Pulmonary artery endothelial cell (primary cell): ENCODE measurements around the gene FGF19. TPM values are rescaled to one million over a fixed set of nuclear protein-coding genes. Genes with fewer than 3 reads are reported as not detected.
A peak's percentile ranks its signal among the peaks of the same experiment; 100 is the strongest.
"Not testable (repeated sequence)": the region's sequence is repeated elsewhere in the genome, so short reads cannot be mapped to it uniquely, and the experiment has no call there.

Experiments
- DNase-seq: peaks from one replicate; pipeline ENCODE4 v3.0.0-alpha.2; 2011; ENCODE audit warnings: low read depth, low spot score
- total RNA-seq: library from RNA; depleted of rRNA; stranded (reverse); fragments of >200 nt; gene quantifications from 2 replicates; pipeline ENCODE4 v1.2.3, GENCODE V29; 2014

Gene FGF19
- total RNA-seq, 1 donor from 2014 or later: not detected

DNA sequence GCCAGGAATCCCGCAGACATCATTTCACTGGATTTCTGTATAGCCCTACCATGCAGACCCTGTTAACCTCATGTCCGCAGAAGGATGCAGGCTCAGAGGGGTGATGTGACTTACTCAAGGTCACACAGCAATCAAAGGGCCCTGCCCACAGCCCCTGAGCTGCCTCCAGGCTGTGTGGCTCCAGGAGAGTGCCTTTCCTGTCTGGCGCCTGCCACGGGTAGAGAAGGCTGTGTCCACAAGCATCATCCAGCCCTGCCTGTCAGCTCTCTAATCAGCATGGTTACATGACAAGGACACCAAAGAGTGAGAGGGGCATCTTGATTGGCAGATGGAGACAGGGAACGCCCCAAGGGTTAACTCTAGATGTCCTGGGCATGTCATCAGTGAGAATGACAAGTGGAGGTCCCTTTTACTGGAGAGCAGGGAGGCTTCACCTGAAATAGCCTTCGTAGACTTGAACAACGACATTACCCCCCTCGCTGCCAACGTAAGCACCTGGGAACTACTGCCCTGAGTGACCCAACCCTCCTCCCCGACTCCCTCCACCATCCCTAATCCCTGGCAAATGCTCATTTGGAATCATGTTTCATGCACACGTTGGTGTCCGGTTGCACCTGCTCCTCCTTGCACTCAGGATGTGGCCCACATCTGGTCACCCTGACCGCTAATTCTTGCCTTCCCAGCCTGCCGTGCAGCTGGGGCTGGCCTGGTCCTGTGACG, 6.9 kb downstream of the FGF19 start:
- DNase-seq: no peak

DNA sequence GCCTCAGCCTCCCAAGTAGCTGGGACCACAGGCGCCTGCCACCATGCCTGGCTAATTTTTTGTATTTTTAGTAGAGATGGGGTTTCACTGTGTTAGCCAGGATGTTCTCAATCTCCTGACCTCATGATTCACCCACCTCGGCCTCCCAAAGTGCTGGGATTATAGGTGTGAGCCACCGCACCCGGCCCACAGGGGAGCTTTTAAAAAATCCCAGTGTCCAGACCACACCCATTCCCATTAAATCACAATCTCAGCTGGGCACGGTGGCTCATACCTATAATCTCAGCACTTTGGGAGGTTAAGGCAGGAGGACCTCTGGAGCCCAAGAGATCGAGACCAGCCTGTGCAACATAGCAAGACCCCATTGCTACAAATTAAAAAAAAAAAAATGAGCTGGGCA, 7.8 kb downstream of the FGF19 start:
- not testable (repeated sequence) for DNase-seq

DNA sequence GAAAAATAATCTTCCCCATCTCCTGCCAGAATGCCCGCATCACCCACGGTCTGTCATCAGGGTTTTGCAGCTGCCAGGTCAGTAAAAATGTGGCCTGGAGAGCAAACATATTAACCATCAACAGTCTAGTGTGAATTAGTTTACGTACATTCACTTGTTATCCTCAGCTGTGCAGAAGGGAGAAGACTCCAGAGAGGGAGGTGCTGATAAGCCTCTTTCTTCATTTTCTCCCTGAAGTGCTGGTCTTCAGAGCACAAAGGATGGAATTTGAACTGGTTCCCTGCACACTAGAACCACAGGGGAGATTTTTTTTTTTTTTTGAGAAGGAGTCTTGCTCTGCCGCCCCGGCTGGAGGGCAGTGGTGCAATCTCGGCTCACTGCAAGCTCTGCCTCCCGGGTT, 8.2 kb downstream of the FGF19 start:
- no peak for DNase-seq

DNA sequence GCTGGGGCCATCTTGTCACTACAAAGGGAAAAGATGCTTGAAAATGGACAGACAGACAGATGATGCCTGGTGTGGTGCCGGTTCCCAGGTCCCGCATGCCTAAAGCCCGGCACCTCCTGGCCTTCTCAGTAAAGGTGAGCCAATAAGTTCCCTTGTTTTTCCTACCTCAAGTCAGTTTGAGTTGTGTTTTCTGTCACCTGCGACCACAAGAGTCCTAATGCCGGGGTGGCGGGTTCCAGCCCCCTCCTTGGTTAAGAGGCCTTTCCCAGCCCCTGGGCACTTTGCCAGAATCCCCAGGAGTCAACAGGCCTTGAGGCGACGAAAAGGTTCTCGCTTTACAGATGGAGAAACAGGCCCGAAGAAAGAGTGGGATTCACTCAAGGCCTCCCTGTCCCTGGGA, 9.0 kb downstream of the FGF19 start:
- no peak for DNase-seq

DNA sequence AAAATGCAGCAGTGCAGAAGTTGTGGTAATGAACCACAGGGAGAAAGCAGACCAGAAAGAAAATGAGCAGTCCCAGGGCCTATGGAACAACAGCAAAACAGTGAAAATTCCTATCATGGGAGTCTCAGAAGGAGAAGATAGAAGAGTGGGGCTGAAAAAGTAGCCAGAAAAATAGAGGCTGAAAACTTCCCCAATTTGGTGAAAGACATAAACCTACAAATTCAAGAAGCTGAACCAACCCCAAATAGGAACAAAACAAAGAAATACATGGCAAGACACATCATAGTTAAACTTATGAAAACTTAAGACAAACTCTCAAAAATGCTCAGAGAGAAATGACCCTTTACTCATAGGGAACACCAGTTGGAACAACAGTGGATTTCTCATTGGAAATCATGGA, 11.4 kb downstream of the FGF19 start:
- DNase-seq: no peak

DNA sequence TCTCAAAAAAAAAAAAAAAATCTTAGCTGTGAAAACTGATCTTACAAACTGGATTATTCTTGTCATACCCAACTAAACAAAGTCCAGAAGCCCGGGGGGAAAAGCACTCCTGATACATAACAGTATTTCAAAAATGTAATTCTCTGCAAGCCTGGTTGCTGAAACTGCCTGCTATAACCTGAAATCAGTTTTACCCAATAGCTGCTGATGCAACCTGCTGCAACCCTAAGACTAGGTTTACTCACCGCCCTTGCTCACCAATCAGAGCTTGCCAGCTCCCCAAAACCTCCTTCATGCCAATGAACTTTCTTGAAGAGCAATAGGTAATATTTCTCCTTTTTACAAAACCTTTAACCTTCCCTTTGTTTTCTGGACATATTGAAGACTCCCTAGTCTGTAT, 12.4 kb downstream of the FGF19 start:
- no peak for DNase-seq

DNA sequence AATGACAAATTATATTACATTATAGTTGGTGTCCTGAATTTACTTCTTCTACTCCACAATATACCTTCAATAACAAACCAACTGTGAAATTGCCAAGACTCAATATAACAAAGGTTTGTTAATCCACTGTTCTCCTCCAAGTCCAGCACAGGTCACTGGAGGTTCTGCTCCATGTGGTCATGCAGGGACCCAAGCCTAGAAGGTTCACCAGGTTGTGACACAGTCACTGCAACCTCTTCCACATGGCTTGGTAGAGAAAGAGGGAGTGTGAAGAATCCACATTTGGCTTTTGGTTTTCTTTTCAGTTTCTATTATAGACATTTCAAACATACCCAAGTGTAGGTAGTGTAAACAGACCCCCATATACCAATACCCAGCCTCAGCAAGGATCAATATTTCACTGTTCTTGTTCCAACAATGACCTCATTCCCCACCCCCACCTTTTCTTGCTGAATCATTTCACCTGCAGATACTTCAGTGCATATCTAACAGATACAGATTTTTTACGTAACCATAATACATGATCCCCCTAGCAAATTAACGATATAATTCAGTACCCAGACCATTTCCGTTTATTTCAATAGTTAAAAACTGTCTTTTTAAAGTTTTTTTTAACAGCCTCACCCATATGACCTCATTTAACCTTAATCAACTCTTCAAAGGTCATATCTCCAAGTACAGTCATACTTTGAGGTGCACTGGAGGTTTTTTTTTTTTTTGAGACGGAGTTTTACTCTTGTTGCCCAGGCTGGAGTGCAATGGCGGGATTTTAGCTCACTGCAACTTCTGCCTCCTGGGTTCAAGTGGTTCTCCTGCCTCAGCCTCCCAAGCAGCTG, 14.1 kb downstream of the FGF19 start:
- DNase-seq: no peak

DNA sequence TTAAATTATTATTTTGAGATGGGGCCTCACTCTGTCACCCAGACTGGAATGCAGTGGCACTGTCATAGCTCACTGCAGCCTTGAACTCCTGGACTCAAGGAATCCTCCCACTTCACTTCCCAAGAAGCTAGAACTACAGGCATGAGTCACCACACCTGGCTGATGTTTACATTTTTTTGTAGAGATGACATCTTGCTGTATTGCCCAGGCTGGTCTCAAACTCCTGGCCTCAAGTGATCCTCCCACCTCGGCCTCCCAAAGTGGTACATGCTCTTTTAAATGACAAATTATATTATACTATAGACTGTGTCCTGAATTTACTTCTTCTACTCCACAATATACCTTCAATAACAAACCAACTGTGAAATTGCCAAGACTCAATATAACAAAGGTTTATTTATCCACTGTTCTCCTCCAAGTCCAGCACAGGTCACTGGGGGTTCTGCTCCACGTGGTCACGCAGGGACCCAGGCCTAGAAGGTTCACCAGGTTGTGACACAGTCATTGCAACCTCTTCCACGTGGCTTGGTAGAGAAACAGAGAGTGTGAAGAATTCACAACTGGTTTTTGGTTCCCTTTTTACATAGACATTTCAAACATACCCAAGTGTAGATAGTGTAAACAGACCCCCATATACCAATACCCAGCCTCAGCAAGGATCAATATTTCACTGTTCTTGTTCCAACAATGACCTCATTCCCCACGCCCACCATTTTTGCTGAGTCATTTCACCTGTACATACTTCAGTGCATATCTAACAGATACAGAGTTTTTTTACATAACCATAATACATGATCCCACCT, 15.7 kb downstream of the FGF19 start:
- not testable (repeated sequence) for DNase-seq

DNA sequence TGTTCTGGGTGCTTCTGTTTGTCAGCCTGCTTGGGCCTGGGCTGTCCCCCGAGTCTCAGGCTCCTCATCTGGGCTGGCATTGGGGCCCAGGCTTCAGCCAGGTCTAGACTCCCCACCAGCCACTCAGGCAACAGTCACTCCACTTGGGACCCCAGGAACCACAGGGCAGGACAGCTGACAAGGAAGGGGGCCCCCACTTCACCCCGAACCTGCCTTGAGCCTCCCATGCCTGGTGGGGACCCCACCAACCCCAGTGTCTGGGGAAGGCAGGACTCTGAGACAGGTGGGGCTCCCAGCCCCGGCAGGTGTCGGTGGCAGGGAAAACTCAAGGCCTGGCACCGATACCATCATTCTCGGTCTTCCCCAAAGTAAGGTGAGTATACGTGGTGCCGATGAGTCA, 17.0 kb downstream of the FGF19 start:
- no peak for DNase-seq

DNA sequence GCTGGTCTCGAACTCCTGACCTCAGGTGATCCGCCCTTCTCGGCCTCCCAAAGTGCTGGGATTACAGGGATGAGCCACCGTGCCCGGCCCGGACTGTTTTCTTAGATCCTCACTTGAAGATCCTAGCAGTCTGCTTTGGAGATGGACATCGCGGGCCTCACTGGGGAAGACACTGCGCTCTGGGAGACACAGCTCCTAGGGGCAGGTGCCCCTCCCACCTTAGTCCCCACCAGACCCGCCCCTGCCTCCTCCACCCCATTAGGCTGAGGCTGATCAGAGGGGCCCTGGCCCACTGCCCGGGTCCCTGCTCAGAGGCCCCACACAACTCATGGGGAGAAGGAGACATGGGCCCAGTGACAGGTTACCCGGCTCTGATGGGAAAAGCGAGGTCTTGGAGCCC, 17.4 kb downstream of the FGF19 start:
- DNase-seq: no peak

DNA sequence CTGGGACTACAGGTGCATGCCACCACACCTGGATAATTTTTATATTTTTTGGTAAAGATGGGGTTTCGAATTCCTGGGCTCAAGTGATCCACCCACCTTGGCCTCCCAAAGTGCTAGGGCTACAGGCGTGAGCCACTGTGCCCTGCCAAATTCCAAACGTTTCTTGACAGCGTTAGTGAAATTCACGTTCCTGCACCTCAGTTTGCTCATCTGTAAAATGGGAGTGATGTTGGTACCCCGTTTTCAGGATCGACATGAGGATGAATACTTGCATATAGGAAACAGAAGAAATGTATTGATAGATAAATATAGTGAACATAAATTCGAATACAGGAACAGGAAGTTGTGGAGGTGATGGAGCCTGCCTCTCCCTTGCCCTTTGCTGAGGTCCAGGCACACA, 18.5 kb downstream of the FGF19 start:
- no peak for DNase-seq

DNA sequence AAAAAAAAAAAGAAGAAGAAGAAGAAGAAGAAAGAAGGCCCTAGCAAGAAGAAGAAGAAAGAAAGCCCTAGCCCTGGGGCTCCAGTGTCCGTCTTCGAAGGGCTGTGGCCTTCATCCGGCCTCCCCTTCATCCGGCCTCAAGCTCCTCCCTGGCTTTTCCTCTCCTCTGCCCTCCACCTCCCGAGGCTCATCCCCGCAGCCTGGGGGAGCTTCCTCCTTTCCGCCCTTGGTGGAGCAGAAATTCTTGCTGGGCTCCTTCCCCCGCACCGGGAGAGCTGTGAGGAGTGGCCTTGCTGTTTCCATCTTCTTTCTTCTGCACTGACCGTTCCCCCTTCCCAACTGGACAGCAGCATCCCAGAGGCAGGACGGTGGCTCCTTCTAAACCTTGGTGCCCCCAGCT, 19.2 kb downstream of the FGF19 start:
- no peak for DNase-seq

DNA sequence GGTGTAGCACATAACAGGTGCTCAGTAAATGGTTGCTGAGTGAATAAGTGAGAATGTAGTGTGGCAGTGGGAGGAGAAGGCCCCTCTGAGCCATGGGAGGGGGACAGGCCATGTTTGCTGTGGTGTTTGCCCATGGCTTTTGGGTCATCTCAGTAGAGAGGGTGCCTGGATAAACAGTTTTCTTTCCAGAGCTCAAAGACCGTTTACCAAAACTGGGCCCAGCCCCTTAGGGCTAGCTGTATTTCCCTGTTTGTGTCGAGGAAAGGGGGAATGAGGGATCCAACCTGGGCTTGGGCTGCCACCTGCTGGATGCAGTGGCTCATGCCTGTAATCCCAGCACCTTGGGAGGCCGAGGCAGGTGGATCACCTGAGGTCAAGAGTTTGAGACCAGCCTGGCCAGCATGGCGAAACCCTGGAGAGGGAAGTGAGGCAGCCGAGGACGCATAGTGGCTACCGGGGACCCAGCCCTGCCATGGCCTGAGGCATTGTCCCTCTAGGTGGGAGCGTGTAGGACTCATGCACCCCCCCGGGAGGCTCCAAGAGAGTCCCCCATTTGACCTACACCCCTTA, 20.0 kb downstream of the FGF19 start:
- no peak for DNase-seq

DNA sequence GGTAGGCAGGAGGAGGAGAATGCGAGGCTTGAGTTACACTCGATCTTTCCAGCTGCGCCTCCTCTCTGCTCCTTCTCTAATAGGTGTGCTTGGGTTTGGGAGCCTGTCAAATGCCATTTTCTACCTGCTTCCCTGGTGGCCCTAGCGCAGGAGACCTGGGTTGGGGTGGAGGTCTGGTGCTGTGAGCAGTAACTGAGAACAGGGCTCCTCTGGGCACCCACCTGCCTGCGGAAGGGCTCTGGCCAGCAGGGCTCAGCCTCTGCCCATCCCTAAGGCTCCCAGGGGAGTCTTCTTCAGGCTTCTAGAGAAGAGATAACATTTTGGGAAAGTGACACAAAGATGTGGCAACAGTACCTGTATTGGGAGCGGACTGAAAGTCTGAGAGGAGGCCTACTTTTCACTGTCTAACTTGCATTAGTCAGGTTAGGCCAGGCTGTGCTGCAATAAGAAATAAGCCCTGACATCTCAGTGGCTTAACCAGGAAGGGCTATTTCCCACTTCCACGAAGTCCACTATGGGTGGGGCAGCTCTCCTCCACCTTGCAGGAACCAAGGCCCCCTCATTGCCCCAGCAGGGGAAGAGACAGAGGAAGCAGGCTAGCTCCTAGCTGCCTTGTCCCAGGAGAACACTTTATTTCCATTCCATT, 21.0 kb downstream of the FGF19 start:
- no peak for DNase-seq

DNA sequence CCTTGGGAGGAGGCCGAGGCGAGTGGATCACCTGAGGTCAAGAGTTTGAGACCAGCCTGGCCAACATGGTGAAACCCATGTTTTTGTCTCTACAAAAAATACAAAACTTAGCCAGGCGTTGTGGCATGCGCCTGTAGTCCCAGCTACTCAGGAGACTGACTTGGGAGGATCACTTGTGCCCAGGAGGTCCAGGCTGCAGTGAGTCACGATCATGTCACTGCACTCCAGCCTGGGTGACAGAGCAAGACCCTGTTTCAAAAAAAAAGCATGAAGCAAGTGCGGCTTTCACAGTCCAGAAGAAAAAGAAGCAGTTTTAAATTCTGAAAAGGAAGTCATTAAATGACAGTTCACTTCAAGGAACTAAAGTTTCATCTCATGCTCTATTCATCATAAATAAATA, 21.6 kb downstream of the FGF19 start:
- no peak for DNase-seq

DNA sequence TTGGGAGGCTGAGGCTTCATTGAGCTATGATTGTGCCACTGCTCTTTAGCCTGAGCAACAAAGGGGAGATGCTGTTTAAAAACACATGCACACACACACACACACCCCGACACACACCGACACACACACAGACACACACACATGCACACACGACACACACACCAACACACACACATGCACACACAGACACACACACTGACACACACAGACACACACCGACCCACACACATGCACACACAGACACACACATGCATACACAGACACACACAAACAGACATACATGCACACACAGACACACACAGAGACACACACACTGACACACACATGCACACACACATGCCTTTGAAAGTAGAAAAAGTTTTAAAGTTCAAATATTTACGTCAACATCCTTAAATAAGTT, 23.1 kb downstream of the FGF19 start:
- DNase-seq: no peak

DNA sequence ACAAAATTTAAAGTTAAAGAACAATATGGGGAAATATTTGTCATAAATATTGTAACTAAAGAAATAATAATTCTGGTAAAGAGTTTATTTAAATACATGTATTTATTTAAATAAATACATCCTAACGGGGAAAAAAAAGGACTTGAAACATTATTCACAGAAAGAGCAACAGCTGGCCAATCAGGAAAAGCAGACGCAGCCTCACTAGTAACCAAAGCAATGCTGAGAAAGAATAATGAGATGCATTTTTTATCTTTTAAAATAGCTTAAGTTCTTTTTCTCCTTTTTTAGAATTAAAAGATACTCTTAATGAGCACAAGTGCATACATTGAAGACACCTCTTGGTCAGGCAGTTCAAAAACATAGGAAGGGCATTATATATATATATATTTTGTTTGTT, 26.1 kb downstream of the FGF19 start:
- no peak for DNase-seq

DNA sequence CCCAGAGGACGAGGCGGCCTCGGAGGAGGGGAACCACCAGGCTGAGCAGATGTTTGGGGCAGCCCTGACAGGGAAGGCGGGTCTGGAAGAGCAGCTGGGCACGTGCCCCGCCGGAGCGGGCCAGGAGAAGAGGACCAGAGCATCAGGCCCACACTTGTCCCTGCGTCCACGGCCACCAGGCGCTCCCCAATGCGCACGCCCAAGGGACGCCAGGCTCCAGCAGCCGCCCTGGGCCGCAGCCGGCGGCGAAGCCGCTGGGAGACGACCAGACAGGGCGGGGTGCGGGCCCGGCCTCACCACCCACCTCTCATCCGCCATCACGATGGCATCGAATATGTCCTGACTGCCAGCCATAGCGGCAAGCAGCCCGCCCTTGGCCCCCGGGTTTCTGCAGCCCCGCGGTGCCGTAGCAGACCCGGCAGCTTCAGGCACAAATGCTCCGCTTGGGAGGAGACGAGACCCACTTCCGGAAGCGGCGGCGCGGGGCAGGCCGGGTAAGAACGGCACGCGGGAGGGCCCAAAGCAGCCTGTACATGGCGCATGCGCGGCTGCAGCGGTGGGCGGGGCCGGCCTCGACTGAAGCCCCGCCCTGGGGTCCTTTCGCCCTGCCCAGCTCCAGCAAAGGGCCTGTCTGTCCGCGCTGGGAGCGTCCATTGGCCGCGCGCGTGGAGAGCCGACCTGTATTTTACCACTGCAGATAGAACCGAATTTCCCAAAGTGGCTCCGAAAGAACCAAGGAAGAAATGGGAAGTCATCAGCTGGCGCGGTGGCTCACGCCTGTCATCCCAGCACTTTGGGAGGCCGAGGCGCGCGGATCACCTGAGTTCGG, 28.7 kb downstream of the FGF19 start, which contains the start of gene LTO1:
TSS of gene LTO1 (minus strand) at position 468 of the 829 bp plus-strand sequence. CDS start at position 354, 114 bp downstream.
- peak; percentile 81 for DNase-seq

DNA sequence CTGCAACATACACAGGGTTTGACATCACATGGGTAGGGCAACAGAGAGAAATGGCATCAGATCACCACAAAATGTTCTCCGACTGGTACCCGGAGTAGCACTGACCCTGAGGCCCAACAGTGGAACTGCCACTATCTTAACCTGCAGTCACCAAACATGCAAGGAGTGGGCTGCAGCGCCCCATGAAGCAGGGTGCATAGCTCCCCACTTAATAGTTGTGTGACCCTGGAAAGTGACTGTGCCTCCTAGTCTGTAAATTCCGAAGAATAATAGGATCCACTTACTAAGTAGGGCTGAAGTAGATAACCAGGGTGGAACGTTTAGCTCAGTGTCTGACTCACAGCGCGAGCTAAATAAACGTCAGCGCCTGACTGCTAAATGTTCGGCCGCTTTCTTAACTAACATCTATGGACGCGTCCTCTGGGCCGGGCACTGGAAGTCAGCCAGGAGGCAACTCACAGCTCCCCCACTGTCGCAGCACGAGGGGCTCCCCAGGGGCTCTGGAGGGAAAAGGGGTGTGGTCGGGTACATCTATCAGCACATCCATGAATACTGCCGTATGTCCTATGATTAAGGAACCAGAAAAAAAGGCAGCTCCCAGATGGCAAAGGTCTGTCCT, 29.4 kb downstream of the FGF19 start:
- DNase-seq: no peak
